Activated CD8-positive, alpha-beta memory T cell treated with anti-CD3 and anti-CD28 coated beads for 1 hour (primary cell): ENCODE measurements around the gene RHOC.

Source experiments
- DNase-seq, 2 donors: peaks; one replicate each; pipeline ENCODE4 v3.0.0-alpha.2; 2020; ENCODE audit warnings: low read depth in 1 of 2; ENCODE audit errors: extremely low read depth in 1 of 2

Gene RHOC

GRCh38 chr1:112687361-112687760 lies 19.6 kb downstream of the RHOC start:
- DNase-seq = no peak

GRCh38 chr1:112686835-112687234 lies 20.1 kb downstream of the RHOC start:
- DNase-seq = no peak

GRCh38 chr1:112686417-112686816 lies 20.5 kb downstream of the RHOC start:
- no peak for DNase-seq

GRCh38 chr1:112685913-112686312 lies 21.0 kb downstream of the RHOC start:
- no peak for DNase-seq

GRCh38 chr1:112678605-112679004 lies 28.3 kb downstream of the RHOC start:
- no peak for DNase-seq

GRCh38 chr1:112677501-112677900 lies 29.4 kb downstream of the RHOC start:
- no peak for DNase-seq

- DNase-seq = no peak
Measured at GRCh38 chr1:112676543-112676942, 30.4 kb downstream of the RHOC start.

GRCh38 chr1:112675728-112676381 lies 31.1 kb downstream of the RHOC start:
- DNase-seq = no peak

- DNase-seq = peak in 1 of 2 donors; percentile 13
Measured at GRCh38 chr1:112674986-112675727, 31.8 kb downstream of the RHOC start.

GRCh38 chr1:112674440-112674985 lies 32.4 kb downstream of the RHOC start, which contains the start of gene MOV10:
Gene MOV10 (plus strand): TSS chr1:112674659. CDS start chr1:112674913, 254 bp downstream.
- DNase-seq = peak in 1 of 2 donors; percentile 21

- no peak for DNase-seq
Measured at GRCh38 chr1:112673592-112674439, 33.1 kb downstream of the RHOC start.

- DNase-seq = no peak
Measured at GRCh38 chr1:112672842-112673241, 34.1 kb downstream of the RHOC start.

GRCh38 chr1:112672009-112672408 lies 34.9 kb downstream of the RHOC start:
- DNase-seq = no peak

- no peak for DNase-seq
Measured at GRCh38 chr1:112666946-112667345, 40.0 kb downstream of the RHOC start.

GRCh38 chr1:112665857-112666256 lies 41.1 kb downstream of the RHOC start:
- DNase-seq = no peak

- DNase-seq = no peak
Measured at GRCh38 chr1:112651205-112651604, 55.7 kb downstream of the RHOC start.
